ENCODE results near the gene SGTB.
A peak's percentile ranks its signal among the peaks of the same experiment; 100 is the strongest.

Gene SGTB, protein sequence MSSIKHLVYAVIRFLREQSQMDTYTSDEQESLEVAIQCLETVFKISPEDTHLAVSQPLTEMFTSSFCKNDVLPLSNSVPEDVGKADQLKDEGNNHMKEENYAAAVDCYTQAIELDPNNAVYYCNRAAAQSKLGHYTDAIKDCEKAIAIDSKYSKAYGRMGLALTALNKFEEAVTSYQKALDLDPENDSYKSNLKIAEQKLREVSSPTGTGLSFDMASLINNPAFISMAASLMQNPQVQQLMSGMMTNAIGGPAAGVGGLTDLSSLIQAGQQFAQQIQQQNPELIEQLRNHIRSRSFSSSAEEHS

GRCh38 chr5:65721720-65722574, at the start of gene SGTB, which contains the start of gene NLN:
TSS of gene SGTB (minus strand) at chr5:65722109. CDS start at chr5:65720807, 1,302 bp downstream.
TSS of gene NLN (plus strand) at chr5:65722205. CDS start at chr5:65722374, 169 bp downstream.
- peak; percentile 88 for DNase-seq

GRCh38 chr5:65771266-65771665, 49.4 kb upstream of the SGTB start:
- no peak for DNase-seq

DNA sequence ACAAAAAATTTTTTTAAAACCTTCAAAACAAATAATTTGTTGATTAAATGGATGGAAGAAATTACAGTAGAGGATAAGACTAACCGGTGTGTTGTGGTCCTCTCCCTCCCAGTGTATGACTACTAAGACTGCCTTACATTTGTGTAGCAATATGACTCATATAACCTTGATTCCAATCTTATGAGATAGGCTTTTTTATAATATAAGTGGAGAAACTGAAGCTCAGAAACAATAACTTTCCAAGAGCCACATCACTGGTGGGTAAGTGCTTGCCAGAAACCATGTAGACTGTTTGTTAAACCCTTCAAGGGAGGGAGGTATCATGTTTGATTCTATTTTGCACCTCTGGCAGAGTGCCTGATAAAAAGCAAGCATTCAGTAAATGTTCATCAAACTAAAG, 47.6 kb upstream of the SGTB start:
- no peak for DNase-seq

- no peak for DNase-seq
Measured at GRCh38 chr5:65768723-65769346, 46.9 kb upstream of the SGTB start.

DNA sequence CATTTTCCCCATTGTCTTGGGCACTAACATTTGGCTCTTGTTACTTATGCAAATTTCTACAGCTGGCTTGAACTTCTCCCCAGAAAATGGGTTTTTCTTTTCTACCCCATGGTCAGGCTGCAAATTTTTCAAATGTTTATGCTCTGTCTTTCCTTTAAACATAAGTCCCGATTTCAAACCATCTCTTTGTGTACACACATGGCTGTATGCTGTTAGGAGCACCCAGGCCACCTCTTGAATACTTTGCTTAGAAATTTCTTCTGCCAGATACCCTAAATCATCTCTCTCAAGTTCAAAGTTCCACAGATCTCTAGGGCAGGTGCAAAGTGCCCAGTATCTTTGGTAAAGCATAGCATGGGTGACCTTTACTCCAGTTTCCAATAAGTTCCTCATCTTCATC, 45.7 kb upstream of the SGTB start:
- no peak for DNase-seq

DNA sequence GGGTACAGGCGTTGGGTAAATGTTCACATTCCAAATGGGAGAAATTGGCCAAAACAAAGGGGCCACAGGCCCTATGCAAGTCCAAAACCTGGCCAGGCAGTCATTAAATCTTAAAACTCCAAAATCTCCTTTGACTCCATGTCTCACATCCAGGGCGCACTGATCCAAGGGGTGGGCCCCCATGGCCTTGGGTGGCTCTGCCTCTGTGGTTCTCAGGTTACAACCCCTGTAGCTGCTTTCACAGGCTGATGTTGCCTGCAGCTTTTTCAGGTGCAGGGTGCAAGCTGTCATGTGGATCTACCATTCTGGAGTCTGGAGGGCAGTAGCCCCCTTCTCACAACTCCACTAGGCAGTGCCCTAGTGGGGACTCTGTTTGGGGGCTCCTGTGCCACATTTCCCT, 44.9 kb upstream of the SGTB start:
- no peak for DNase-seq

- DNase-seq: no peak
Measured at GRCh38 chr5:65766175-65766574, 44.3 kb upstream of the SGTB start.

GRCh38 chr5:65765582-65765981, 43.7 kb upstream of the SGTB start:
- no peak for DNase-seq

DNA sequence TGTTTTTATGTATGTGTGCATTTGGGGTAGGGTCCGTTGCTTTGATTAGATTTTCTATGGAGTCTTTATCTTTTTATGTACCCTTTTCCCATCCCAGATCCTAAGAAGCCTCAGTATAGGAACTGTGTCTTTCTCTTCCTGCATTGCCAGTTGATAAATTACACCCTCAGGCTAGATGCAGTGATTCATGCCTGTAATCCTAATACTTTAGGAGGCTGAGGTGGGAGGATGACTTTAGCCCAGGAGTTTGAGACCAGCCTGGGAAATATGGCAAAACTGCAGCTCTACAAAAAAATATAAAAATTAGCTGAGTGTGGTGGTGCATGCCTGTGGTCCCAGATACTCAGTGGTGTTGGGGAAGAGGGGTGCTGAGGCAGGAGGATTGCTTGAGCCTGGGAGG, 40.3 kb upstream of the SGTB start:
- no peak for DNase-seq

GRCh38 chr5:65760504-65761275, 38.8 kb upstream of the SGTB start:
- peak; percentile 73 for DNase-seq

- DNase-seq: no peak
Measured at GRCh38 chr5:65758546-65759144, 36.7 kb upstream of the SGTB start.

DNA sequence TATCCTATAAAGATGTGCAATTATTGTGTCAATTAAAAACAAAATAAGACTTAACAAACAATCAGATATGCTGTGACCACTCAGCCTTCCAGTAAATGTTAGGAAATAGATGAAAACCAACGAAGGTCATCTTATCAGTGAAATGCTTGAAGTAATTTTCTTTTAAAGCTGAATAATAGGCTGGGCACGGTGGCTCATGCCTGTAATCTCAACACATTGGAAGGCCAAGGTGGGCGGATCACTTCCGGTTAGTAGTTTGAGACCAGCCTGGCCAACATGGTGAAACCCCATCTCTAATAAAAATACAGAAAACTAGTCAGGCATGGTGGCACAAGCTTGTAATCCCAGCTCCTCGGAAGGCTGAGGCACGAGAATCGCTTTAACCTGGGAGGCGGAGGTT, 31.3 kb upstream of the SGTB start:
- no peak for DNase-seq

DNA sequence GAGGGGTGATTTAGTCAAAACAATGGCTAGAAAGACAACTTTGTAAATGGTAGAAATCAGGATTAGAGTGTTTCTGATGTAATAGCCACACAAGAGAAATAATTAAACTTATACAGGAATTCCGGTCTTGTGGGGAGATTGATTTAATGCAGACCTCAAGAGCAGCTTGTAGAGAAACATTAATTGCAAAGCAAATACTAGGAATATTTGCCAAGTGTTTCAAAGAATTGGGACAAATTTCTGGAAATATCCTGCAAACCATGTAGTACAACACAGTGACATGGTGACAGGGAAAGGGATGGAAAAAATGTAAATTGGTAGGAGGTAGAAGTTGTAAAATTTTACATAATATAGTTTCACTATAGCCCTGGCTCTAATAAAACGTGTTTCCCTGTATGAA, 29.0 kb upstream of the SGTB start:
- DNase-seq: no peak

DNA sequence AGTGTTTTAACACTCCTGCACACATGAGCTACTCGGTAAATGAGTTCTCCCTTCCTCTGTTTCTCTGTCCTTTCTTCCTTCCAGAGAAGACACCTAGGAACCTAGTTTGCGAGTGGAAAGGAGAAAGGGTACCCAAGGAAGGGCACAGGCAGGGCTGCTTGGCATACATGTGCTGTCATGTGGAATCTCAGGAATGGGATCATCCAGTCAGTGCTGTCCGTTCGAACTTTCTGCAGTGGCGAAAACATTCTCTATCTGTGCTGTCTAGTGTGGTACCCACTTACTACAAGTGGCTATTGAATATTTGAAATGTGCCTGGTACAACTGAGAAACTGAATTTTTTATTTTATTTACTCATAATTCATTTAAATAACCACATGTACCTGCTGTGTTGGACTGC, 28.0 kb upstream of the SGTB start:
- no peak for DNase-seq

DNA sequence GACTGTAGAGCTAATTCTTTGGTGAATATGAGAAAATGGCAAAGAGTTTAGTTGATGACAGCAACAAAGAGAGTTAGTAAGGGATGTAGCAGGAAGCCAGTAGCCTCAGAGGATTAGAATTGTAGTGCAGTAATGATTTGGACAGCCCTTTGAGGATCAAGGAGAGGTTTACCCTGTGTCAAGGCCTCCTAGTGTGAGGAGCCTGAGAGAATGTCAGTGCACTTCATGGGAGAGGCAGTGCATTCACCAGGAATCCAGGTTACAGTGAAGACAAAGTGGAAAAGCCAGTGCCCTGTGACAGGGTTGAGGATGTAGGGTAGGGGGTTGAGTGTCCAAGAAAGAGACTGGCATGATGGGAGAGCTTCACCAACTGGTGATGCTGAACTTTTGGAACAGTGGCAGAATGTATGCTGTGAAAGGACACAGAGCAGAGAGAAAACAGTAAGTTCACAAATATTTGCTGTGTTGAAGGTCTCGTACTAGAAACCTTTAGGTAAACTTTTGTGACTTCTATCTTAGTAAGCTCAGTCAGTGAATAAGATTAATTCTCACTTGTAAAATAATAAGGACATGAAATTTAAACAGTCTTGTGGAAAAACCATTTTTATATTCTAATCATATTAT, 27.4 kb upstream of the SGTB start:
- no peak for DNase-seq

GRCh38 chr5:65742565-65743231, 20.8 kb upstream of the SGTB start:
- peak; percentile 22 for DNase-seq

GRCh38 chr5:65739162-65739561, 17.3 kb upstream of the SGTB start:
- no peak for DNase-seq

DNA sequence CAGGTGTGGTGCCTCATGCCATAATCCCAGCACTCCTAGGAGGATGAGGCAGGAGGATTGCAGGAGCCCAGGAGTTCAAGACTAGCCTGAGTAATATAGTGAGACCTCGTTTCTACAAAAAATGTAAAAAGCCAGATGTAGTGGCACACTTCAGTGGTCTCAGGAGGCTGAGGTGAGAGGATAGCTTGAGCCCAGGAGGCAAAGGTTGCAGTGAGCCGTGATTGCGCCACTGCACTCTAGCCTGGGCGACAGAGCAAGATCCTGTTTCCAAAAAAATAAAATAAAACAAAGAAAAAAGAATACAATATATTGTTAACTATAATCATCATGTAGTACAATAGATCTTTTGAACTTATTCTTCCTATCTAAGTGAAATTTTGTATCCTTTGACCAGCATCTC, 16.4 kb upstream of the SGTB start:
- DNase-seq: no peak

- DNase-seq: no peak
Measured at GRCh38 chr5:65737842-65738241, 15.9 kb upstream of the SGTB start.

DNA sequence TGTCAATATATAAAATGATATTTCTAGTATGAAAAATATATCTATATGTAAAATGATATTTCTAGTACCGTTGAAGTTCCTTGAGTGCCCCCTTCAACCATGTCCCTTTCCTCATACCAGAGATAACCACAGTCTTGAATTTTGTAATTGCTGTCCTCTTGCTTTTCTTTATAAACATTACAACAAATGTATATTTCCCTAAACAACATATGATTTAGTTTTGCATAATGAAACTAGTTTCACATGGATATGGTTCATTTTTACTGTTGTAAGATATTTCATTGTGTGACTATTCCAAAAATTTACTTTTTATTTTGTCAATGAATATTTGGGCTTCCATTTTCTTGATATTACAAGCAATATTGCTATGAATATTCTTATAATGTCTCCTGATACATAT, 14.1 kb upstream of the SGTB start:
- DNase-seq: no peak

- no peak for DNase-seq
Measured at GRCh38 chr5:65734921-65735320, 13.0 kb upstream of the SGTB start.

Measured in CD4-positive, alpha-beta T cell treated with Interleukin-17A for 4 hours (primary cell).